ENCODE measurements around the gene HSPA4.
"Not testable (repeated sequence)": the region's sequence is repeated elsewhere in the genome, so short reads cannot be mapped to it uniquely, and the experiment has no call there.

Gene HSPA4

DNA sequence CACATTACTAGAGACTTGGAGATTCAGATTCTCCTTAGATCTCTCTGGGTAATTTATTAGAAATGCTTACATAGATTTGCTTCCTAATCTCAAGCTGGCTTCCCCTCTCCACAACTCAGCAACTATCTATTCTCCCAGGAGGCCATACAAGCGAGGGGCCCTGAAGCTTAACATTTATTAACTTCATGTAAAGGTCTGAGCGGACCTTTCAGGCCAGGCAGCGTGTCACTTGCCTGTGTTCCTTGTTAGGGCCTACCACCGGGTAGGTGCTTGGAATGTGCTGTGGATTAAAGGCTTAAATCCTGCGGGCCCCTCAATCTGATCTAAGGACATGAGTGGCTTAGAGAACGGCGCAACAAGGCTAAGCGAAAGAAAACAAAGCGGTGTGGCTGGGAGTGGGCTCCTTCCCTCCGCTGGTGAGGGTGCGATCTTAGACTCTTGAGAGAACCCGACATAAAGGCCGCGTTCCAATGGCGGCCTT, 712 bp upstream of the HSPA4 start:
- DNase-seq = no peak

DNA sequence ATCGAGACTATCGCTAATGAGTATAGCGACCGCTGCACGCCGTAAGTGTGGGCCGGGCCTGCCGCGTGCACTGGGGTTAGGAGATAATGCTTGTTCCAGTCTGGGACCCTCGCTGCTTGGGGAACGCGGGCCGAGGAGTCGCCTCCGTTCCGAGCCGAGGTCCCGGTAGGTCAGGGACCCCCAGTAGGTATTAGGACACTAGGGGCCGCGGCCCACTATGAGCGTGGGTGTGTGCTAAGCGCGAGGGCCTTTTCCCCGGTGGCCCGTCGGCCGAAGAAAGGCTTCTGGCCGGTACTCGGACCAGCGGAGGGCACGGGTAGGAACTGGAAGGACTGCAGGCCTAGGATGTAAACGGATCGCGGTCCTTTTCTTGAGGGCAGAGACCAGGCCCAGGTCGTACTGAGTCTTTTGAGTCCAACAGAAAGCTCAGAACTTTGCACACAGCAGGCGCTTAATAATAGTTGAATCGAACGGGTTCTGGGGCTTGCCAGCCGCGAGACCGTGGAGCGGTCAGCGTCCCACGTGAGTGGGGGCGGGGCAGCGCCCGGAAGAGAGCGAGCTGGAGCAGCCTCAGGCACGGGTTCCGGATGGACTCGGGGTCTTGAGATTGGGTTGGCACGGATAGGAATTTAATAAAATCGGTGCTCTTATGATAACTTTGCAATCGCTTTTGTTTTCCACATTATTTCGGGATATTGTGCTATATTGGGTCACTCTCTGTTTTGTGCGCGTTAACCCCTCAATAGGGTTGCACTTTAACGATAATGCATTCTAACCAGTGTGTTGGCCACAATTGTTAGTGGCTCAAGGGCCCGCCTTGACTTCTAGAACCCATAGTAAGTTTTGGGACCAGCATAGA, 733 bp downstream of the HSPA4 start:
- peak; percentile 81 for DNase-seq

DNA sequence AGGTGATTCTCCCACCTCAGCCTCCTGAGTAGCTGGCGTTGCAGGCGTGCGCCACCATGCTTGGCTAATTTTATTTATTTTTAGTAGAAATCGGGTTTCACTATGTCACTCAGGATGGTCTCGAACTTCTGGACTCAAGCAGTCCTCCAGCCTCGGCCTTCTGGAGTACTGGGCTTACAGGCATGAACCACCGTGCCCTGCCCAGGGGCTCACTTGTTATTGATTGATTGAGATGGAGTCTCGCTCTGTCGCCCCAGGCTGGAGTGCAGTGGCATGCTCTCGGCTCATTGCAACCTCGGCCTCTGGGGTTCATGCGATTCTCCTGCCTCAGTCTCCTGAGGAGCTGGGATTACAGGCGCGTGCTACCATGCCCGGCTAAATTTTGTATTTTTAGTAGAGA, 1.6 kb downstream of the HSPA4 start:
- DNase-seq = no peak

DNA sequence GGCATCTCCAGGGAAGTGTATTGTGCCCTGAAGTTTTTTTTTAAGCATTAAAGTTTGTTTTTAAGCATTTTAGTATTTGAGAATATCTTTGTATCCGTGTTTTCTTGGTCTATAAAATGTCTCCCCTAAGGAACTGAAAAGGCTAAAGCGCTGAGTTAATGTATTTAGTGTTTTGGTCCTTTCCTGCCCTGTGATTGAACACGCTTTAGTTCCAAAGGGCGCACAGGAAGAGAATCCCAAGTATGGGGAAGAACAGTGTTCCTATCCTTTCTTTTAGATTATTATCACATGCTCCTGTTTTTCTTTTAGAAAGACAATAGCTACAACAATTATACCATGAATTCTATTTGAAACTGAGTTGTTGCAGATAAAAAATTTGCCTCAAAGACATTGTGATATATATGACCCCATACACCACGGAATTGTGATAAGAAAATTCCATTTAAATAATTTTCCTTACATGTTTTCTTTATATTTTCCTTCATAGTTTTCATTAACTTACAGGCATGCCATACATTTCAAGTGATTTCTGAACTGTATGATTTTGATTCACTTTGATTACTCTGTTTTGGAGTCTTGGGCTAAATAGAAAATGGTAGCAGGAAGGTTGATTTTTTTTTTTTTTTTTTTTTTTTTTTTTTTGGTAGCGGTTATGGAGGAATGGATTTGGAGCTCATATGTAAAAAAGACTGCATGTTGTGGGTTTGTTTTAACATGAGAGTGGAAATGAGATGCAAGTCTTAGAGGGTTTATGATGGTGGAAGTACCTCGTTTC, 3.1 kb downstream of the HSPA4 start:
- no peak for DNase-seq

DNA sequence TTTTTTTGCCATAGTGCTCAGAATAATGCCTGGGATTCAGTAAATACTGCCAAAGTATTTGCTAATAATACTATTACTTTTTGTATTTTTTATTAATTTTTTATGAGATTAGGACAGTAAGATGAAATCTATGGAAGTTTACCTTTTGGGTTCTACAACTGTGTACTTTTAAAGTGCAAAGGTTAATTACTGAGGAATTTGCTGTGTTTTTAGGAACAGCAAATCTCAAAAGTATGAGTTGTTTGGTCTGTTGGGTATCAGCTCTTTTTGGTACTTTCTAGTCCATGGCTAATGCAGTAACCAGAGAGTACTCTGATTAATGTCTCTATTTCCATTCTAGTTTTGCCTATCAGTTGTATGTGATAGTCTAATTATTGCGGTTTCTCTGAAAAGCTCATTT, 5.1 kb downstream of the HSPA4 start:
- no peak for DNase-seq

DNA sequence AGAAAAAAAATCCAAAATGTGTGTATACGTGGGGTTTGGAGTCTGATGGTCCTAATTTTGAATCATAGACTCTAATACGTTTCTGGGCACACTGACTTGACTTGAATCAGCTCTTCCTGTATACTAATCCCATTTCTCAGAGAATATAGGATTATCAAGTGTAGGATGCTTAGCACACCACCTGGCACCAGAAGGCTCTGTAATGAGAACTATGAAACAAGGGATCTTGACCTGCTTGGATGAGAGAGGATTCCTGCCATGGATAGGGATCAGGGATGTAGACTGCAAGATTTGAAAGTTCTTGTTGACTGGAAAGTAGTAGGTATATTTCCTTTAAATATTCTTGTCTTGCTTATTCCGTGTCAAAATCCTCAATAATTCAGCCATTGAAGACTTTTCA, 7.8 kb downstream of the HSPA4 start:
- no peak for DNase-seq

DNA sequence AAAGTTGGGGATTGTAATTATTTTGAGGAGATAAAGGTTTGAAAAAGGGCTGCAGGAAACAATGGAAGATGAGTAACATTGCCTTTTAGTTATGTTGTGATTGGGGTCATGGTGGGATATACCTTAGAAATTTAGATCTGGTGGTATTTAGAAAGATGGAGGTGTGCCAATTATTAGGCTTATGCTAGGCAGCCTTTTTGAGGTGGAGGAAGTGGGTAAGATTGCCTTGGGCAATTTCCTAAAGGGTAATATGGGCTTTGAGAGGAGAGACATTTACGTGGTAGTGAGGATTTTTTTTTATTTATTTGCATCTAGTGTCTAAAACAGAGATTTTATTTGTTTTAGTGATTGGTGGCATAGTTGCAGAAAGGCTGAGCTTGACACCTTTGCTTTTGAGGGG, 10.5 kb downstream of the HSPA4 start:
- DNase-seq = no peak

DNA sequence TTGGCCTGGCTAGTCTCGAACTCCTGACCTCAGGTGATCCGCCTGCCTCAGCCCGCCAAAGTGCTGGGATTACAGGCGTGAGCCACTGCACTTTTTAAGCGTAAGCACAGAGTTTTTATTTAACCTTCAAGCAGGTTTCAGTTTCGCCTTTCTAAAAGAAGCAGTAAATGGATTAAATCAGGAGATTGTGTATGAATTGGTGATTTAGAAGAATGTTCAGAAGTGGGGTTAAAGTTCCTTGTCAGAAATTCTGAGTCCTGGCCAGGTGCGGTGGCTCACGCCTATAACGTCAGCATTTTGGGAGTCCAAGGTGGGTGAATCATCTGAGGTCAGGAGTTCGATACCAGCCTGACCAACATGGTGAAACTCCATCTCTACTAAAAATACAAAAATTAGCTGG, 12.2 kb downstream of the HSPA4 start:
- no peak for DNase-seq

DNA sequence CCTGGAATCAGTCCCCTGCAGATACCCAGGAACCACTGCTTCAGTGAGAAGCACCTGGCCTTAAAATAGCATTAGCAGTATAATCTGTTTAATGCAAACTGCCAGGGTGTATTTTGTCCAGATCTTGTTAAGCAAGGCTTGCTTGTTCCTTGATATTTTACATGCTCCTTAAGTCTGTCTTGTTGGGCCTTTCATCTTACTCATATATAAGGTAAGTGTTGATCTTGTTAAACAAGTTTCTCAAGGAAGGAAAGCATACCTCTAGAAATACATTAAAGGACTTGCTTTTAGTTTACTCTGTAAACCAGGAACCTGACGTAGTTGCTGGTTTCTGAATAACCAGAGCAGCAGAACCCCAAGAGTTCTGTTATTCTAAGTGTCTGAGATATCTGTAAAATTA, 13.7 kb downstream of the HSPA4 start:
- DNase-seq = no peak

DNA sequence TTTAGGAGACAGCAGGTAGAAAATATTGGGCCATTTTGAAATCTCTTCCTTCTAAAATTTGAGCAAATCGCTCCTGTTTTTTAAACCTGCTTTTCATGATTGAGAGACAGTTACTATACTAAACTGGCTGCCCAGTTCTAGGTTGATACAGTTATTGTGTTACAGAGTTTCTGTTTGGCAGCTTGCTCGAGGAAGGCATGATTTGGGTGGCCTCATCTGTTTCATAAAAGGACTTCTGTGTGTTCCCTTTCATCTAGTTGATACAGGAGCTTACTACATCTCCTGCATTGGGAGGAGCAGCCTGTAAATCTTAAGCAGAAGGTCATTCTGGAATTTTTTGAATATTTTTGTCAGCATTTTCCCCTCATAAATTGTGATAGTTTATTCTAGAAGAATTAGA, 14.2 kb downstream of the HSPA4 start:
- no peak for DNase-seq

DNA sequence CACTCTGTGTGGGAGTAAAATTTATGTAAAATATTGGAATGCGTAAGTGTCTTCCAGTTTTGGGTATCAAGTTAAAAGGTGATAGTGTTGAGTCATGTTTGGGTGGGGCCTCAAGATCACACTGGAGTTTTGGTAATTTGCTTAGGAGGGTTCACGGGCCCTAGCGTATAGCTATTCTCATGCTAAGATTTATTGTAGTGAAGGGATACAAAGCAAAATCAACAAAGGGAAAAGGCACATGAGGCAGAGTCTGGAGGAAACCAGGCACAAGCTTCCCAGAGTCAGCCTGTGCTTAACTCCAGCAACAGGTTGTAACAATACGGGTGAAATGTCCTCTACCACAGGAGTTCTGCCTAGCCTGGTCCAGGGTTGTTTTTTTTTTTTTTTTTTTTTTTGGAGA, 20.2 kb downstream of the HSPA4 start:
- DNase-seq = no peak

DNA sequence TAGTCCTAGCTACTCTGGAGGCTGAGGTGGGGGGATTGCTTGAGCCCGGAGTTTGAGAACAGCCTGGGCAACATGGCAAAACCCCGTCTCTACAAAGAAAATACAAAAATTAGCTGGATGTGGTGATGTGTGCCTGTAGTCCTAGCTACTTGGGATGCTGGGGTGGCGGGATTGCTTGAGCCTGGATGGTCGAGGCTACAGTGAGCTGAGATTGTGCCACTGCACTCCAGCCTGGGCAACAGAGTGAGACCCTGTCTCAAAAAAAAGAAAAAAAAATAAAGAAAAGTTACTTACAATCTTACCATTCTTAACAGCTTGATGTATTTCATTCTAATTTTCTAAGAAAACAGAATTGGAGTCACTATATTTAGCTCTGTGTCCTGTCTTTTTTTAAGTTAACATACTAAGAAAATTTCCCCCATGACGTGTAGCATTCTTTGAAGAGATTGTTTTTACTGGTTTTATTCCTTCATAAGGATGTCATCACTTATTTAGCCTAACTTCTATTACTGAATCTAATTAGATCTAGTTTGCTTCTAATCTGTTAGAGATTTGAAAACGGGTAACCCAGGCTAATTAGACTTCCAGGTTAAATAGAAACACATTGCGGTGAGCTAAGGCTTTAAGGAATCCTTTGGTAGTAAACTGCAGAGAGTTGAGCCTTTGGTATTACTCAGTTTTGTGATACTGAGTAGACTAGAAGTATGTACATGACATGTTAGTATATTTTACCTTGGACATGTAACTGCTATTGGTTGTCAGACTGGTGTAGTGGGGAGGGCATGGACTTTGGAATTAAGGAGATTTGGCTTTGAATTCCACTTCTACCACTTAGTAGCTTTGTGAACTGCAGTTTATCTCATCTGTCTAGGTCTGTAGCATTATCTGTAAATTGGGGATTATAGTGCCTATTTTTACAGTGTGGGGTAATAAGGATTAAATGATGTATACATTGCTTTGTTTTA, 24.0 kb downstream of the HSPA4 start:
- no peak for DNase-seq

DNA sequence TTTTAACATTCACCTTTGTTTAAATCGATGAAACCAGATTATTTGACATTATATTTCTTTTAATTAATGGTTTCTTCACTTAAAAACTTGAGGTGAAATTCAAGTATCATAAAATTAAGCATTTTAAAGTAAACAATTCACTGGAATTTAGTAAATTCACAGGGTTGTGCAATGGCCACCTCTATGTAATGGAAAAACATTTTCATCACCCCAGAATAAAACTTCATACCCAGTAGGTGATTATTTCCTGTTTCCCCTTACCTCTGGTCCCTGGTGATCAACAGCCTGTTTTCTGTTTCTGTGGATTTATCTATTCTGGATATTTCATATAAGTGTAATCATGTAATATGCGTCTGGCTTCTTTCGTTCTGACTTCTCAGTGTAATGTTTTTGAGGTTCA, 27.2 kb downstream of the HSPA4 start:
- DNase-seq = no peak

DNA sequence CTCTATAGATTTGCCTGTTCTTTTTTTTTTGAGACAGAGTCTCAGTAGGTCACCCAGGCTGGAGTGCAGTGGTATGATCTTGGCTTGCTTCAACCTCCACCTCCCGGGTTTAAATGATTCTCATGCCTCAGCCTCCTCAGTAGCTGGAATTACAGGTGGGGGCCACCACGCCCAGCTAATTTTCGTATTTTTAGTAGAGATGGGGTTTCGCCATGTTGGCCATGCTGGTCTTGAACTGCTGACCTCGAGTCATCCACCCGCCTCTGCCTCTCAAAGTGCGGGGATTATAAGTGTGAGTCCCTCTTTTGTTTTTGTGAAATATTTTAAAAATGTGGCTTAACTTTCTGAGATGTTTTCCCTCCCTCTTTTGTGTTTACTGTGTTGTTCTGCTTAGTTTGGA, 29.2 kb downstream of the HSPA4 start:
- no peak for DNase-seq

DNA sequence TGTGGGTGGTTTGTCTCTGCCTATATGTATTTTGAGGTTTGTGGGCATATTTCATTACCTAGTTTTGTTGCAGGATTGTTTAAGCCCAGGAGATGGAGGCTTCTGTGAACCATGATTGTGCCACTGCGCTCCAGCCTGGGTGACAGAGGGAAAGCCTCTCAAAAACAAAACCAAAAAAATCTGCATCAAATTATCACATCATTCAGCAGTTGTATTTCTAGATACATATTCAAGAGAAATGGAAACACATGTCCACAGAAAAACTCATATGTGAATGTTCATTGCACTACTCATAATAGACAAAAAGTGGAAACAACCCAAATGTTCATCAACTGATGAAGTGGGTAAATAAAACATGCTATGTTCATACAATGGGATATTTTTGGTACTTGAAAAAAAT, 29.9 kb downstream of the HSPA4 start:
- no peak for DNase-seq

DNA sequence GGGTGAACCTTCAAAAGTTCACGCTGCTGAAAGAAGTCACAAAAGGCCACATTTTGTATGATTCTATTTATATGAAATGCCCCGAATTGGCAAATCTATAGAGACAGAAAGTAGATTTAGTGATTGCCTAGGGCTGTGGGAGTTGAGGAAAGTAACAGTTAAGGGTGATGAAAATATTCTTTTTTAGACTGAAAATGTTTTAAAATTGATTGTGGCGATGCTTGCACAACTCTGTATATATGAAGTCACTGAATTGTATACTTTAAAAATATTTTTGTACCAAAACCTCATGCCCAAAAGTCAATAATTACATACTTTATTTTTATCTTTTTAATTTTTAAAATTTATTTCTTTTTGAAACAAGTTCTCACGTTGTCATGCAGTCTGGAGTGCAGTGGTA, 30.3 kb downstream of the HSPA4 start:
- DNase-seq = no peak

DNA sequence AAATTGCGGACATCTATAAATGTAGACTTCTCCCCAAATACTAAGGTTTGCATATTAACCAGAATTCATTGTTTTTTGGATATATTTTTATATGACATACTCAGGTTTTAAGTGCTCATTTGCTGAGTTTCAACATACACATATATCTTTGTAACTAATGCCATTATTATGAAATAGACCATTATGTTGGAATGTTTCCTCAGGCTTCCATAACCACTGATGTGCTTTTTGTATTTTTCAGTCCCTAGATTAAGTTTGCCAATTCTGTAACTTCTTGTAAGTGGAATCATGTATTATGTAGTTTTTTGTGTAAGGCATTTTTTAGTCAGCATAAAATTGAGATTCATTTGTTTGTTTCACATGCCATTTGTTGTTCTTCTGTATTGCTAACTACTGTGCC, 32.1 kb downstream of the HSPA4 start:
- no peak for DNase-seq

DNA sequence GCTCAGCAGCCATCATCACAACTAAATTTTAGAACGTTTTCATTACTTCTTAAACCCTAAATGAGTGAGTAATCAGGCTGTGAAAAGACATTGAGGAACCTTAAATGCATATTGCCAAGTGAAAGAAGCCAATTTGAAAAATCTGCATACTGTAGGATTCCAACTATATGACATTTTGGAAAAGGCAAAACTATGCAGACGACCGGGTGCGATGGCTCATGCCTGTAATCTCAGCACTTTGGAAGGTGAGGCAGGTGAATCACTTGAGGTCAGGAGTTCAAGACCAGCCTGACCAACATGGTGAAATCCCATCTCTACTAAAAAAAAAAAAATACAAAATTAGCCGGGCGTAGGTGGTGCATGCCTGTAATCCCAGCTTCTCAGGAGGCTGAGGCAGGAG, 33.4 kb downstream of the HSPA4 start:
- not testable (repeated sequence) for DNase-seq

DNA sequence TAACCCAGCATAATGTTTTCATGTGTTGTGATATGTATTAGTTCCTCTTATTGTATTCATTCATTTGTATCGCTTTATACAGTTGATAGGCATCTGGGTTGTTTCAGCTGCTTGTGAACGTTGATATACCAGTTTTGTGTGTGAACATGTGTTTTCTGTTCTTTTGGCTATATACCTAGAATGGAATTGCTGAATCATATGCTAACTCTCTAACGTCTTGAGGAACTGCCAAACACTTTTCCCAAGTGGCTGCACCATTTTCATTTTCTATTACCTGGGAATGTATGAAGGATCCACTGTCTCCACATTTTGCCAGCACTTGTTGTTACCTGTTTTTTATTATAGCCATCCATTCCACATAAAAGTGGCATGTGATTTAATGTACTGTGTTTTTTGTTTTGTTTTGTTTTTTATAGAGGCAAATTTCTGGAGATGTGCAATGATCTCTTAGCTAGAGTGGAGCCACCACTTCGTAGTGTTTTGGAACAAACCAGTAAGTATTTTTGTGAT, 34.6 kb downstream of the HSPA4 start:
- no peak for DNase-seq

DNA sequence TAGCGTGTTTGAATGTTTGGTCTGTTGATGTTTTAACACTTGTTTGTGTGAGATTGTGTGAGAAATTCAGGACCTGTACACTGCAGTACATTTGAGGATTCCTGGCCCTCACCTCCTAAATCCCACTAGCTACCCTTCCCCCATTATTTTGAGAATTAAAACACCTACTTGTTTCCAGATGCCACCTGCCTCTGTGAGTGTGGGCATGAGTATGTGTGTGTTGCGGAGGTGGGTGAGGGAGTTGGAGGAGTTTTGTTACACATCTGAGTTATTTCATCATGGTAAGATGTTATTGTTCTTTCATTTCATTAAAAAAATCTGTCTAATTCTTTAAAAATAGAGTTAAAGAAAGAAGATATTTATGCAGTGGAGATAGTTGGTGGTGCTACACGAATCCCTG, 36.3 kb downstream of the HSPA4 start:
- no peak for DNase-seq

DNA sequence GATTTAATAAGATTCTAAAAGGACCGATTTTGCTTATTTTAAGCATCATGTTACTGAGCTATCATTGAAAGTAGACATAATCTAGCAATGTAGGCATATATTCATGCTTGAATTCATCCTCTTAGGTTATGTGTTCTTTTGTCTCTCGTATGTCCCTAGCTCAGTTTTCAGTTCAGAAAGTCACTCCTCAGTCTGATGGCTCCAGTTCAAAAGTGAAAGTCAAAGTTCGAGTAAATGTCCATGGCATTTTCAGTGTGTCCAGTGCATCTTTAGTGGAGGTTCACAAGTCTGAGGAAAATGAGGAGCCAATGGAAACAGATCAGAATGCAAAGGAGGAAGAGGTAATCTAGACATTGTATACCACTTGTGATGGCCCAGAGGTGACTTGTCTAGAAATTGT, 39.2 kb downstream of the HSPA4 start:
- no peak for DNase-seq

DNA sequence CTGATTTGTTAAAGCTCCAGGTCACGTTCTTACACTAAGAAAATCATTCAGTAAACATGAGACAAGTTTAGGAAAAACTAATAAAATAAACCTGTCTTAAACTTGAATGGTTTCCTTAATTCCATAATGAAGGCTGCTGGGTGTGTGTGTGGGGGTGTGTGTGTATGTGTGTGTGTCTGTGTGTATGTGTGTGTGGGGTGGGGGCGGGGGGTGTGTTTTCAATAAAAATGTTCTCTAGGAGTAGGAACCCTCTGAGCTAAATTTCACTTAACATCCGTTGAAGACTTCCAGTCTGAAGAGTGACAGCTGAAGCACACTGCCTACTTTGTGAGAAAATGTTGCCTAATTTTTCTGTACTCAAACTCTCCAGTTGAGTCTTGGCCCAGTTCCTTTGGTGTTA, 54.5 kb downstream of the HSPA4 start:
- DNase-seq = no peak
